HAP-1 (cell line): Measurements from ENCODE around the gene COL9A1.

Experiments used
- DNase-seq, 2 experiments: peaks; one replicate each; pipeline ENCODE4 v3.0.0-alpha.2; 2016 to 2020; ENCODE audit warnings: low spot score in 2 of 2
- H3K27me3 ChIP-seq: fragments of 250-450 bp; sonication (Bioruptor Pico); 2 replicates; pipeline ENCODE4 v1.5.1; 2020; ENCODE audit warnings: low read depth, mild to moderate bottlenecking, moderate library complexity
- H3K36me3 ChIP-seq: fragments of 250-450 bp; sonication (Bioruptor Pico); replicated peaks from 2 replicates; pipeline ENCODE4 v1.5.1; 2020; ENCODE audit warnings: mild to moderate bottlenecking
- H3K4me1 ChIP-seq: fragments of 250-450 bp; sonication (Bioruptor Pico); 2 replicates; pipeline ENCODE4 v1.5.1; 2020; ENCODE audit warnings: mild to moderate bottlenecking
- H3K4me3 ChIP-seq: fragments of 250-450 bp; sonication (Bioruptor Pico); 2 replicates; pipeline ENCODE4 v1.5.1; 2020; ENCODE audit warnings: mild to moderate bottlenecking, moderate library complexity
- H3K9me3 ChIP-seq: fragments of 250-450 bp; sonication (Bioruptor Pico); 2 replicates; pipeline ENCODE4 v1.5.1; 2020; ENCODE audit warnings: mild to moderate bottlenecking, moderate library complexity
- in situ Hi-C: fragments of 300-500 bp; cut with MboI; formaldehyde crosslinking; loops from 3 replicates; pipeline ENCODE4 v1.14.3; 2020; ENCODE audit warnings: low sequenced_read_pairs, inconsistent platforms, mixed read lengths

COL9A1 gene

DNA sequence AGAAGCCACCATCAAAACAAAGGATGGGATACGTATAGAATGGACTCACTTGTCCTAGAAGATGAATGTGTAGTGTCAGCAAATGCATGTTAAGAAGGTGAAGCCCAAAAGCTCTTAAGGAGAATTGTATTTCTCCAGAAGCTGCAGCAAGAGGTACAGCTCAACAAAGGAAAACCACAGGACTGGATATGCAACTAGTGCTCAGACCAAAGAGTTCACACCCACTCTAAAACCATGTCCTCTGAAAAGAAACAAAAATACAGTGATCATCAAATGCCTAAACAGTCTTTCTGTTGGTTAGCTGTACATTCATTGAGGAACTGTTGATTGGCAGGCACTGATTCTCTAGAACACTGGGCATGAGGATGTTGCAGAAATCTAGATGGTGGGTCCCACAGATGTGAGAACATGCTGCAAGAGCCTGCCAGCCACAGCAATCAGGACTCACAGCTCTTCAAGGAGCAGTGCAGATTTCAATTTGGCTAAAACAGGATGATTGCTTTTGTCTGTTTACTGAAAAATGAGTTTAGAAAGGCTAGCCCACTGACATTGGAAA, 94.6 kb downstream of the COL9A1 start:
- DNase-seq, result no peak
- no peaks in the 10 kb centered on the region for H3K4me1 ChIP-seq
- in situ Hi-C loops, result loop anchor here (25.0 kb wide), 1 partner anchor 479 kb away; no protein-coding TSS in a partner anchor
- H3K27me3 ChIP-seq, result no peaks in the 10 kb centered on the region
- no peak overlapping the region for H3K4me3 ChIP-seq
- no peaks in the 10 kb centered on the region for H3K9me3 ChIP-seq
- H3K36me3 ChIP-seq, result no peaks in the 10 kb centered on the region

- no peaks in the 10 kb centered on the region for H3K4me1 ChIP-seq
- H3K27me3 ChIP-seq, result no peaks in the 10 kb centered on the region
- DNase-seq, result no peak
- no peaks in the 10 kb centered on the region for H3K9me3 ChIP-seq
- in situ Hi-C loops, result no loop called here
- no peaks in the 10 kb centered on the region for H3K36me3 ChIP-seq
- H3K4me3 ChIP-seq, result no peak overlapping the region
These were observed 104.1 kb downstream of the COL9A1 start for GRCh38 chr6:70198785-70199184.

GRCh38 chr6:70196531-70196930, 106.4 kb downstream of the COL9A1 start:
- in situ Hi-C loops, result no loop called here
- Histone ChIP-seq H3K36me3 (no peaks in the 10 kb centered on the region), H3K4me3 (no peak overlapping the region), H3K9me3 (no peaks in the 10 kb centered on the region), H3K27me3 (no peaks in the 10 kb centered on the region), H3K4me1 (no peaks in the 10 kb centered on the region)
- DNase-seq, result no peak

DNA sequence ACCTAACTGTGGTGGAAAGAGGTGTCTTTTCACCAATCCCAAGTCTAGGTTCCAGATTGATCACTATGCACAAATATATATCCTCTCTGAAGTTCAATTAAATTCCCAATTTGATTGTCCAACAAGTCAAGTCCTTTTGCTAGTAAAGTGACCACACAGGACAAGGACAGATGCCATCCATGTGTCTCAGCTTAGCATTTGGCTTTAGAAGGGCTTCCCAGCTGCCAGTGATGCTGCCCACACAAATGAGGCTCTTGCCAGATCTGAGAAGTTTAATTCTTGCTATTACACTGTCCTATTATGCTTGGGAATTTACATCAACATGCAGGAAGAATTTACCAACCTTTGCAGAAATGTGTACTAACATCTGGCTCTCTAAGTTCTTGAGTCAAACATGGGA, 108.5 kb downstream of the COL9A1 start:
- Histone ChIP-seq H3K27me3 (no peaks in the 10 kb centered on the region), H3K36me3 (no peaks in the 10 kb centered on the region), H3K4me3 (no peak overlapping the region), H3K9me3 (no peaks in the 10 kb centered on the region), H3K4me1 (no peaks in the 10 kb centered on the region)
- in situ Hi-C loops, result no loop called here
- no peak for DNase-seq

GRCh38 chr6:70188202-70188601, 114.7 kb downstream of the COL9A1 start:
- no peaks in the 10 kb centered on the region for H3K27me3 ChIP-seq
- in situ Hi-C loops, result no loop called here

GRCh38 chr6:70186461-70186860, 116.4 kb downstream of the COL9A1 start:
- Histone ChIP-seq H3K4me3 (no peak overlapping the region), H3K36me3 (no peaks in the 10 kb centered on the region), H3K9me3 (no peaks in the 10 kb centered on the region), H3K27me3 (no peaks in the 10 kb centered on the region), H3K4me1 (no peaks in the 10 kb centered on the region)
- in situ Hi-C loops, result no loop called here
- DNase-seq, result no peak

More at GRCh38 chr6:70188202-70188601, 114.7 kb downstream of the COL9A1 start:
- H3K4me1 ChIP-seq, result no peaks in the 10 kb centered on the region
- no peaks in the 10 kb centered on the region for H3K9me3 ChIP-seq
- H3K36me3 ChIP-seq, result no peaks in the 10 kb centered on the region
- no peak overlapping the region for H3K4me3 ChIP-seq
- DNase-seq, result no peak

DNA sequence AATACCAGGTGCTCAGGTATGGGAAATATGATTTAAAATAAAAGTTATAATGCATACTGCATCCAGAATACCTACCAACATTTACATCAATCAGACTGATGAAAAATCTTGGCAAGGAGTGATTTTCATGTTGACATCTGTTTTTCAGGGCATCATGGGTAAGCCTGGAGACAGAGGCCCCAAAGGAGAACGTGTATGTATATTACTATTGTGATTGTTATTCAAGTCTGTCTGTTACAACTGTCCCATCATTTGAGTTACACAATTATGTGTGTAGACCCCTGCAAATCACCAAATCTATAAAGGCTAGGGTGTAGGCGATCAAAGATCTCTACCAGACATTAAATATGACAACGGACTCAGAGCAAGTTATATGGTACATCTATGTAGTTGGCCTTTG, 118.2 kb downstream of the COL9A1 start:
- in situ Hi-C loops, result no loop called here
- Histone ChIP-seq H3K27me3 (no peaks in the 10 kb centered on the region), H3K4me3 (no peak overlapping the region), H3K36me3 (no peaks in the 10 kb centered on the region), H3K4me1 (no peaks in the 10 kb centered on the region), H3K9me3 (no peaks in the 10 kb centered on the region)
- no peak for DNase-seq

- Histone ChIP-seq H3K4me3 (no peak overlapping the region), H3K36me3 (no peaks in the 10 kb centered on the region), H3K4me1 (no peaks in the 10 kb centered on the region), H3K27me3 (no peaks in the 10 kb centered on the region), H3K9me3 (no peaks in the 10 kb centered on the region)
- in situ Hi-C loops, result no loop called here
- no peak for DNase-seq
These were observed 119.3 kb downstream of the COL9A1 start for GRCh38 chr6:70183538-70183937.

- Histone ChIP-seq H3K4me3 (no peak overlapping the region), H3K36me3 (no peaks in the 10 kb centered on the region), H3K9me3 (no peaks in the 10 kb centered on the region), H3K4me1 (no peaks in the 10 kb centered on the region), H3K27me3 (no peaks in the 10 kb centered on the region)
- no peak for DNase-seq
- in situ Hi-C loops, result no loop called here
These were observed 121.8 kb downstream of the COL9A1 start for GRCh38 chr6:70180901-70181599.

DNA sequence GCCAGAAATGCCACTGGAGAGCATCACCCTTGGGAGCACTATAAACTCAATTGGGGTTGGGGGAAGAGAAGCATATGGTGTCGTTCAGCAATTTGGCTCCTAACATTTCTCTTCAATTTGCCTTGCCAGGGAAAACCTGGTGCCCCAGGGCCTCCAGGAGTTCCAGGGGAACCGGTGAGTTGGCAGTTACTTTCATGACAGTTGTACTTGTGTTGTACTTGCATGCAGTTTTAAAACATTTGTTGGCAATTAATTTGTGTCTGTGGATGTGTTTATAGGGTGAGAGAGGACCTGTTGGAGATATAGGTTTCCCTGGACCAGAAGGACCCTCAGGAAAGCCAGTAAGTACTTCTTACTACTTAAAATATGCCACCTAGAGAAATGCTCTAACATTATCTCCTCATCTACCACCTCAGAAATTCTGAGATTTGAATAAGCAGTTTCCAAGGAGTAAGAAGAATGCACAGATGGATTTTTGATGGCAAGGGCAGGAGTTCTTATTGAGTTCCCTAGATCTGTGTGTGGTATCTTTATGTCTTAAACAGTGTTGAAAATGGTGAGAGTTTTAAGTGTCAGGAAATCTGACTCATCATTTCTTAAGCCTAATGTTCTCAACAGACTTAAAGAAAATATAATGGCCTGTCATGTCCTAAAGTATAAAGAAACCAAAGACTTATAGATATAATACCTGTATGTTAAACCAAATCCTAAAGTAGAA, 122.5 kb downstream of the COL9A1 start:
- Histone ChIP-seq H3K36me3 (no peaks in the 10 kb centered on the region), H3K4me1 (no peaks in the 10 kb centered on the region)

DNA sequence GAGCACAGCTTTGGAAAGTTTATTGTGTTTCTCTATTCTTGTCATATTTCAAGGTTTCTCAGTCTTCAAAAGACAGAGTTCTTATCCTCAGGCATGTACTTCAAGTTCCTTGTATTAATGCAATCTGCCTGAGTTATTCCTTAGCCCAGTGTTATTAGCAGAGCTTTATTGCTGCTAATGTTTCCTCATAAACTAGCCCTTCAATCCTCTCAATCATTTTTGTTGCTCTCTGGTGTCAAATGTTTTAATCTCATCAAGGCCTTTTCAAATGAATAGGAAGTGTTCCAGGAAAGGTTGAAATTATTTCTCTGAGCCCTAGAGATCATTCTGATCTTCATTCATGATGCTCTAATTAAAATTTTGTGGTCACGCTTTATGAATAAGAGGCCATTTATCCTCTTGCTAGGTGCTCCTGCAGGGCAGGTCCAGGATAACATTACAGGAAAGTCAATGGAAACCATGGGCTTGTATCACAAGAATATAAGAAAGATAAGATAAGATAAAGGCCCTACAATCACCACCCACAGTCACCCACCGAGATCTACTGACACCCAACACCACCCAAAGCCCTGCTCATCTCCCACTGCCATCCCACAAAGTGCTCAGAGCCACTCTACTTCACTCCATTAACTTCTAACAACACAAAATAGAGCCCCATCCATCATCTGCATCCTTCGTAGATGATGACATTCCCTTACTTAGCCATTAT, 125.9 kb downstream of the COL9A1 start:
- DNase-seq, result no peak
- in situ Hi-C loops, result no loop called here
- Histone ChIP-seq H3K27me3 (no peaks in the 10 kb centered on the region), H3K36me3 (no peaks in the 10 kb centered on the region), H3K4me1 (no peaks in the 10 kb centered on the region), H3K4me3 (no peak overlapping the region), H3K9me3 (no peaks in the 10 kb centered on the region)

More for the DNA sequence above, 122.5 kb downstream of the COL9A1 start:
- Histone ChIP-seq H3K4me3 (no peak overlapping the region), H3K9me3 (no peaks in the 10 kb centered on the region), H3K27me3 (no peaks in the 10 kb centered on the region)
- no peak for DNase-seq
- in situ Hi-C loops, result no loop called here

DNA sequence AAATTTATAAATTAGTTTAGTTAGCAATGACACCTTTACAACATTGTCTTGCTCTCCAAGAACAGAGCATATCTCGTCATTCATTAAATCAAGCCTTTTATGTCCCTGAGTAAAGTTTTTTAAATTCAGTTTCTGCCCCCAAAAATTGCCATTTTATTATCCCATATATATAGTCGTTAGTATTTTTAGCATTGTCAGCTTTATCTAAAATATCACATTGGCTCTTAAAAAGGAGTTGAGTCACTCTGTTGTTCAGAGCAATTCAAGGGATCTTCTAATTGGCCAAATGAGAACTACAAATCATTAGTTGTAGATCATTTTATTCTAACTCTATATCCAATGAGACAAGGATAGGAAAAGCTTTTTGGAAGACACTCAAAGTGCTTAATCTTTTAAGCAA, 127.1 kb downstream of the COL9A1 start:
- no peaks in the 10 kb centered on the region for H3K27me3 ChIP-seq
- H3K36me3 ChIP-seq, result no peaks in the 10 kb centered on the region
- no peaks in the 10 kb centered on the region for H3K4me1 ChIP-seq
- H3K4me3 ChIP-seq, result no peak overlapping the region
- no peaks in the 10 kb centered on the region for H3K9me3 ChIP-seq
- DNase-seq, result no peak
- in situ Hi-C loops, result no loop called here

- no peaks in the 10 kb centered on the region for H3K36me3 ChIP-seq
- no peaks in the 10 kb centered on the region for H3K9me3 ChIP-seq
- in situ Hi-C loops, result no loop called here
- H3K27me3 ChIP-seq, result no peaks in the 10 kb centered on the region
- DNase-seq, result no peak
- H3K4me1 ChIP-seq, result no peaks in the 10 kb centered on the region
- H3K4me3 ChIP-seq, result no peak overlapping the region
These were observed 130.6 kb downstream of the COL9A1 start for GRCh38 chr6:70172252-70172651.

DNA sequence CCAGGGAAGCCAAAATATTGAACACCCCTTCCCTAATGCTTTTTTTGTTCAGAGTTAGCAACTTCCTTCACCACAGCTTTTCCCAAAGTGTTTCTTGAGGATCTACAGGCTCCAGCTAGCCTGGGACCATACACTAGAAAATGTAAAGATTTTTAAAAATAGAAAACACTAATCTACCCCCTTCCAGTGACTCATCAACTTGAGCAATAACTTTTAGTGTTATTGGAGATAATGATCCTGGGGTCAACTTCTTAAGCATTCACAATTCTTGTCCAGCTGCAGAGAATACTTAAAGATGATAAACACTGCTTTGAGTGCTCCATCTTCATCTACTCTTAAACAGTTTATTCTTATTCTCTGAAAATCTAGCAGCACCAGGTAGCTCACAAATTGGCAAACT, 131.6 kb downstream of the COL9A1 start:
- Histone ChIP-seq H3K36me3 (no peaks in the 10 kb centered on the region), H3K9me3 (no peaks in the 10 kb centered on the region), H3K4me3 (no peak overlapping the region), H3K27me3 (no peaks in the 10 kb centered on the region), H3K4me1 (peaks cover under 1% of the 10 kb centered on the region)
- in situ Hi-C loops, result no loop called here
- DNase-seq, result no peak
